Panc1 (cell line): Measurements from ENCODE around the gene DNASE1L2. TPM values are rescaled to one million over a fixed set of nuclear protein-coding genes. Genes with fewer than 3 reads are reported as not detected.

Experiments used
- ATAC-seq: fragments of 200-7000 bp; cut with Tn5 transposase; 2 replicates; pipeline ENCODE4 v1.9.1; 2020; ENCODE audit warnings: mild to moderate bottlenecking, moderate library complexity
- BruUV-seq: library from RNA; stranded (reverse); fragments of 400-500 nt; replicated peaks from 2 replicates; lab custom pipeline; 2021; lab: Mats Ljungman, UMichigan
- CTCF ChIA-PET: fragments of 300-600 bp; sonication (Branson Sonifier 250); formaldehyde crosslinking; loops from one replicate; lab custom pipeline; 2022; ENCODE audit warnings: antibody characterized with exemption; lab: Charles Lee
- POLR2A ChIA-PET: fragments of 300-600 bp; sonication (Branson Sonifier 250); formaldehyde crosslinking; loops from one replicate; lab custom pipeline; 2022; ENCODE audit warnings: antibody characterized with exemption; lab: Charles Lee
- DNase-seq: peaks from one replicate; pipeline ENCODE4 v3.0.0-alpha.2; 2010; ENCODE audit warnings: low read depth, low spot score
- H3K27ac ChIP-seq: 2 replicates; pipeline ENCODE4 v1.5.1; 2011; ENCODE audit warnings: mild to moderate bottlenecking, low read length, inconsistent platforms
- H3K27me3 ChIP-seq: fragments of 200-500 bp; sonication (Bioruptor generic); 2 replicates; pipeline ENCODE4 v1.6.0; 2014; ENCODE audit warnings: low read length, inconsistent platforms; ENCODE audit not compliant: control insufficient read depth, insufficient read depth
- H3K36me3 ChIP-seq: fragments of 200-500 bp; sonication (Bioruptor generic); 2 replicates; pipeline ENCODE4 v1.5.1; 2014; ENCODE audit warnings: inconsistent platforms, mild to moderate bottlenecking, low read length, moderate library complexity; ENCODE audit not compliant: control insufficient read depth, insufficient read depth
- H3K4me1 ChIP-seq: 2 replicates; pipeline ENCODE4 v1.5.1; 2011; ENCODE audit warnings: inconsistent platforms, mild to moderate bottlenecking, low read length, moderate library complexity; ENCODE audit not compliant: control insufficient read depth, insufficient read depth
- H3K4me3 ChIP-seq, 2 experiments: 2 replicates each; pipeline ENCODE4 v1.5.1; 2011 to 2012; ENCODE audit warnings: low read depth in 2 of 2, low read length in 2 of 2, mild to moderate bottlenecking in 2 of 2, inconsistent platforms in 1 of 2, moderate library complexity in 1 of 2
- H3K9me3 ChIP-seq: fragments of 200-500 bp; sonication (Bioruptor generic); 2 replicates; pipeline ENCODE4 v1.5.1; 2014; ENCODE audit warnings: low read depth, mild to moderate bottlenecking, inconsistent platforms, low read length, moderate library complexity; ENCODE audit not compliant: control insufficient read depth, insufficient read depth
- CTCF ChIP-seq: fragments of 450-650 bp; IDR thresholded peaks from 2 replicates; pipeline ENCODE4 v1.5.1; 2017; ENCODE audit warnings: mild to moderate bottlenecking
- POLR2AphosphoS5 ChIP-seq: IDR thresholded peaks from 2 replicates; pipeline ENCODE4 v1.6.1; 2012; ENCODE audit warnings: mild to moderate bottlenecking, low read depth, low read length, moderate library complexity
- REST ChIP-seq, 2 experiments: IDR thresholded peaks; 2 replicates each; pipeline ENCODE4 v1.6.1; 2011 to 2012; ENCODE audit warnings: low read depth in 2 of 2, control low read depth in 1 of 2, low read length in 1 of 2, mild to moderate bottlenecking in 1 of 2, moderate library complexity in 1 of 2; ENCODE audit not compliant: insufficient read depth in 1 of 2
- SIN3A ChIP-seq: IDR thresholded peaks from 2 replicates; pipeline ENCODE4 v1.6.1; 2012; ENCODE audit warnings: low read depth, mild to moderate bottlenecking, low read length, moderate library complexity, borderline replicate concordance; ENCODE audit not compliant: insufficient read depth
- TCF7L2 ChIP-seq: IDR thresholded peaks from 2 replicates; pipeline ENCODE4 v1.6.1; 2011; ENCODE audit warnings: mild to moderate bottlenecking, low read depth, low read length, inconsistent platforms
- in situ Hi-C: cut with HindIII; loops from 2 replicates; pipeline ENCODE4 v1.10.0; 2016; ENCODE audit warnings: low sequenced_read_pairs, low pct_unique_long_range_greater_than_20kb
- intact Hi-C: fragments of 100-400 bp; cut with micrococcal nuclease; formaldehyde crosslinking; loops from one replicate; pipeline ENCODE4 v1.10.0; 2022; ENCODE audit not compliant: unreplicated experiment
- total RNA-seq: library from RNA; stranded (reverse); gene quantifications from one replicate; pipeline ENCODE4 v1.2.1, GENCODE V29; 2021; ENCODE audit not compliant: unreplicated experiment

Gene DNASE1L2
- total RNA-seq, 1 experiment from 2014 or later, result 4.4 TPM

- TF ChIP-seq REST (IDR thresholded peaks at IDR 0.05; ENCODE audit: insufficient read depth in 1 of 2, low read depth in 2 of 2, low read length in 1 of 2) (no peak), TCF7L2 (no peak), SIN3A (no peak), POLR2AphosphoS5 (no peak), CTCF (no peak)
- H3K27me3 ChIP-seq, result no peaks in the 10 kb centered on the region
- ChIA-PET CTCF (no interaction called here), POLR2A (no interaction called here)
- ATAC-seq (no peak), DNase-seq (no peak)
- H3K9me3 ChIP-seq, result no peaks in the 10 kb centered on the region
- no peak overlapping the region for H3K4me3 ChIP-seq
- in situ Hi-C loops, result no loop called here
- intact Hi-C loops, result no loop called here
- no peak overlapping the region for H3K27ac ChIP-seq
- BruUV-seq, result no TSS peak
- H3K4me1 ChIP-seq, result peaks cover 5% of the 10 kb centered on the region; the same call in 1 of the 2 replicates
- peaks cover 5% of the 10 kb centered on the region; the same call in 1 of the 2 replicates for H3K36me3 ChIP-seq
These were observed 3.9 kb upstream of the DNASE1L2 start for GRCh38 chr16:2232094-2232990.

- Histone ChIP-seq H3K4me3 (no peak overlapping the region), H3K27me3 (no peaks in the 10 kb centered on the region), H3K4me1 (peaks cover 5% of the 10 kb centered on the region; the same call in 1 of the 2 replicates), H3K27ac (no peak overlapping the region), H3K36me3 (peaks cover 5% of the 10 kb centered on the region; the same call in 1 of the 2 replicates), H3K9me3 (no peaks in the 10 kb centered on the region)
- ChIA-PET CTCF (no interaction called here), POLR2A (no interaction called here)
- BruUV-seq, result no TSS peak
- TF ChIP-seq TCF7L2 (no peak), CTCF (no peak), REST (IDR thresholded peaks at IDR 0.05; ENCODE audit: insufficient read depth in 1 of 2, low read depth in 2 of 2, low read length in 1 of 2) (no peak), POLR2AphosphoS5 (no peak)
- in situ Hi-C loops (no loop called here), intact Hi-C loops (no loop called here)
- DNase-seq (no peak), ATAC-seq (no peak)
These were observed 3.0 kb upstream of the DNASE1L2 start for GRCh38 chr16:2233046-2233775.
